ENCODE data around the gene CDKL4.

GRCh38 chr2:39225567-39225966, 18.2 kb downstream of the CDKL4 start:
- TF ChIP-seq POLR2A (IDR thresholded peaks at IDR 0.05; ENCODE audit: low read length) (no peak), GATA1 (IDR thresholded peaks at IDR 0.05; ENCODE audit: low read depth, low read length) (no peak)
